SU-DHL-6 (cell line): ENCODE results near the gene MICAL3.

Source experiments
- EZH2phosphoT487 ChIP-seq: fragments of 200-600 bp; sonication (generic), shearing (Covaris generic); conservative IDR thresholded peaks from 2 replicates; pipeline ENCODE4 v1.6.1; 2018; ENCODE audit warnings: mild to moderate bottlenecking, antibody characterized with exemption, low read length, moderate library complexity, mixed read lengths
- TF ChIP-seq, protein P1 (sequence below): fragments of 200-600 bp; sonication (generic); IDR thresholded peaks from one replicate; pipeline ENCODE4 v1.5.1; 2017; ENCODE audit warnings: antibody characterized with exemption, mild to moderate bottlenecking, low read length, moderate library complexity; ENCODE audit not compliant: insufficient read depth, poor library complexity, severe bottlenecking

DNA sequence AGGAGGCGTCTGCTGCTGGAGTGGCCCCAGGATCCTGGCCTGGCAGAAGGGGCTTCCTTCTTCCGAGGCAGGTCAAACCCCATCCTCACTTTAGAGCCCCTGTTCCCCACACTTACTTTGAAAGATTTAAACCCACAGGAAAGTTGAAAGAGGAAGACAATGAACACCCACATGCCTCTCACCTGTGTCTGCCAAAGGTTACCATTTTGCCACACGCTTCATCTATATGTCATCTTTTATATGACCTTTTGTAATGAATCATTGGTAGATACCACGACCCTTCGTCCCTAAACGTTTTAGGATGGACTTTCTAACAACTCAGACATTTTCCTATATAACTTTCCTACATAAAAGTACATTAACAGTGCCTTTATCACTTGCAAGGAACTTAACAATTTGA lies 210.3 kb downstream of the MICAL3 start:
- TF ChIP-seq, protein P1, sequence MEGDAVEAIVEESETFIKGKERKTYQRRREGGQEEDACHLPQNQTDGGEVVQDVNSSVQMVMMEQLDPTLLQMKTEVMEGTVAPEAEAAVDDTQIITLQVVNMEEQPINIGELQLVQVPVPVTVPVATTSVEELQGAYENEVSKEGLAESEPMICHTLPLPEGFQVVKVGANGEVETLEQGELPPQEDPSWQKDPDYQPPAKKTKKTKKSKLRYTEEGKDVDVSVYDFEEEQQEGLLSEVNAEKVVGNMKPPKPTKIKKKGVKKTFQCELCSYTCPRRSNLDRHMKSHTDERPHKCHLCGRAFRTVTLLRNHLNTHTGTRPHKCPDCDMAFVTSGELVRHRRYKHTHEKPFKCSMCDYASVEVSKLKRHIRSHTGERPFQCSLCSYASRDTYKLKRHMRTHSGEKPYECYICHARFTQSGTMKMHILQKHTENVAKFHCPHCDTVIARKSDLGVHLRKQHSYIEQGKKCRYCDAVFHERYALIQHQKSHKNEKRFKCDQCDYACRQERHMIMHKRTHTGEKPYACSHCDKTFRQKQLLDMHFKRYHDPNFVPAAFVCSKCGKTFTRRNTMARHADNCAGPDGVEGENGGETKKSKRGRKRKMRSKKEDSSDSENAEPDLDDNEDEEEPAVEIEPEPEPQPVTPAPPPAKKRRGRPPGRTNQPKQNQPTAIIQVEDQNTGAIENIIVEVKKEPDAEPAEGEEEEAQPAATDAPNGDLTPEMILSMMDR: no peak
- TF ChIP-seq EZH2phosphoT487: no peak
